ENCODE results near the gene TXNL4A.

TXNL4A gene

DNA sequence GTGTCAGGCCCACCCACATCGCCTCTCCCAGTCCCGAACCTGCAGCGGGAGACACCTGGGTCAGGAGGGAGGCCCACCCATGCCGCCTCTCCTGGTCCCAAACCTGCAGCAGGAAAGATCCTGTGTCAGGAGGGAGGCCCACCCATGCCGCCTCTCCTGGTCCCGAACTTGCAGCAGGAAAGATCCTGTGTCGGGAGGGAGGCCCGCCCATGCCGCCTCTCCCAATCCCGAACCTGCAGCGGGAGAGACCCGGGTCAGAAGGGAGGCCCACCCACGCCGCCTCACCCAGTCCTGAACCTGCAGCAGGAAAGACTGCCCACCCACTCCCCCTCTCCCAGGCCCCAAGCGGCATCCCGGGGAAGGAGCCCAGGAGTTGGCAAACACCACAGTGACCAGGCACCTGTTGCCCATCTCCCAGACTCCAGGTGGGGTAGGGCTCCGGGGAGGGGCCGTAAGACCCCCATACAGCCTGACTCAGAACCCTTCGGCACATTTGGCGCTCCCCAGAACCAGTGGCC, 44.7 kb downstream of the TXNL4A start:
- TF ChIP-seq POLR2AphosphoS5 (IDR thresholded peaks at IDR 0.05; ENCODE audit: low read depth, low read length): no peak
- TF ChIP-seq, protein P1, sequence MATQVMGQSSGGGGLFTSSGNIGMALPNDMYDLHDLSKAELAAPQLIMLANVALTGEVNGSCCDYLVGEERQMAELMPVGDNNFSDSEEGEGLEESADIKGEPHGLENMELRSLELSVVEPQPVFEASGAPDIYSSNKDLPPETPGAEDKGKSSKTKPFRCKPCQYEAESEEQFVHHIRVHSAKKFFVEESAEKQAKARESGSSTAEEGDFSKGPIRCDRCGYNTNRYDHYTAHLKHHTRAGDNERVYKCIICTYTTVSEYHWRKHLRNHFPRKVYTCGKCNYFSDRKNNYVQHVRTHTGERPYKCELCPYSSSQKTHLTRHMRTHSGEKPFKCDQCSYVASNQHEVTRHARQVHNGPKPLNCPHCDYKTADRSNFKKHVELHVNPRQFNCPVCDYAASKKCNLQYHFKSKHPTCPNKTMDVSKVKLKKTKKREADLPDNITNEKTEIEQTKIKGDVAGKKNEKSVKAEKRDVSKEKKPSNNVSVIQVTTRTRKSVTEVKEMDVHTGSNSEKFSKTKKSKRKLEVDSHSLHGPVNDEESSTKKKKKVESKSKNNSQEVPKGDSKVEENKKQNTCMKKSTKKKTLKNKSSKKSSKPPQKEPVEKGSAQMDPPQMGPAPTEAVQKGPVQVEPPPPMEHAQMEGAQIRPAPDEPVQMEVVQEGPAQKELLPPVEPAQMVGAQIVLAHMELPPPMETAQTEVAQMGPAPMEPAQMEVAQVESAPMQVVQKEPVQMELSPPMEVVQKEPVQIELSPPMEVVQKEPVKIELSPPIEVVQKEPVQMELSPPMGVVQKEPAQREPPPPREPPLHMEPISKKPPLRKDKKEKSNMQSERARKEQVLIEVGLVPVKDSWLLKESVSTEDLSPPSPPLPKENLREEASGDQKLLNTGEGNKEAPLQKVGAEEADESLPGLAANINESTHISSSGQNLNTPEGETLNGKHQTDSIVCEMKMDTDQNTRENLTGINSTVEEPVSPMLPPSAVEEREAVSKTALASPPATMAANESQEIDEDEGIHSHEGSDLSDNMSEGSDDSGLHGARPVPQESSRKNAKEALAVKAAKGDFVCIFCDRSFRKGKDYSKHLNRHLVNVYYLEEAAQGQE (IDR thresholded peaks at IDR 0.05; ENCODE audit: insufficient read depth in 1 of 2, low read depth in 2 of 2, low read length in 2 of 2): no peak
- no peak for TF ChIP-seq SIN3A (IDR thresholded peaks at IDR 0.05; ENCODE audit: borderline replicate concordance, insufficient read depth, low read length)
- TF ChIP-seq TAF1 (IDR thresholded peaks at IDR 0.05; ENCODE audit: borderline replicate concordance, insufficient read depth, low read length): no peak
- no peak for TF ChIP-seq FOXP2 (optimal IDR thresholded peaks at IDR 0.05; ENCODE audit: borderline replicate concordance, extremely low read depth, extremely low read length, insufficient read depth)

DNA sequence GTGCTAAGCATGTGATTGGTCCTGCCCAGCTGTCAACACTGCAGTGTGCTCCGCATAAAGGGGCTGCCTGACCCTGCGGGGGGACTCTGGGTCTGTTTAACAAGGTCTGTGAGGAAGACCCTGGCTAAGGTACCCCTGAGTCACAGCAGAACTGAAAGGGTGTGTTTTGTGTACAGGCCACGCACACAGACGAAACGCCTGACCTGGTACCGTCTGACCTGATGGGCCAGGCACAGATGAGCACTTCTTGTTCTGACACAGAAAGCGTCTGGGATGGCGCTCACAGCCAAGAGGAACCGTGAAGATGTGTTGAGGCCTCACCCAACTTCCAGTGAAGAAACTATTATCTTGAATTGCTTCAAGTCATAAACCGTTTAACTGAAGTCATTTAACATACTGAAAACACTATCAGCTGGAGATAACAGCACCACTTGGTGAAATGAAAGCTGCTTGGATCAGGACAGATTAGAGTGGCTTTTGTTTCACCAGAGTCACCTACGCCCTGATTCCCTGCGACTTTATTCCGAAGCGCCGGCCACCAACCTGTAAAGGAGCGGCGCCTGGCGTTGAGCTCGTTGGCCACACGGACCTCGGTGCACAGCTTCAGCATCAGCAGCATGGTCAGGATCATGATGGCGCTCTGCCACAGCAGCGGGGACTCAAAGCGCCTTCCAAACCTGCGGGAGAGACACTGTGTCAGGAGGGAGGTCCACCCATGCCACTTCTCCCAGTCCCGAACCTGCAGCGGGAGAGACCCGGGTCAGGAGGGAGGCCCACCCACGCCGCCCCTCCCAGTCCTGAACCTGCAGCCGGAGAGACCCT, 45.4 kb downstream of the TXNL4A start:
- TF ChIP-seq FOXP2 (optimal IDR thresholded peaks at IDR 0.05; ENCODE audit: borderline replicate concordance, extremely low read depth, extremely low read length, insufficient read depth) (no peak), TAF1 (IDR thresholded peaks at IDR 0.05; ENCODE audit: borderline replicate concordance, insufficient read depth, low read length) (no peak)
- TF ChIP-seq, protein P1 (IDR thresholded peaks at IDR 0.05; ENCODE audit: insufficient read depth in 1 of 2, low read depth in 2 of 2, low read length in 2 of 2): no peak

DNA sequence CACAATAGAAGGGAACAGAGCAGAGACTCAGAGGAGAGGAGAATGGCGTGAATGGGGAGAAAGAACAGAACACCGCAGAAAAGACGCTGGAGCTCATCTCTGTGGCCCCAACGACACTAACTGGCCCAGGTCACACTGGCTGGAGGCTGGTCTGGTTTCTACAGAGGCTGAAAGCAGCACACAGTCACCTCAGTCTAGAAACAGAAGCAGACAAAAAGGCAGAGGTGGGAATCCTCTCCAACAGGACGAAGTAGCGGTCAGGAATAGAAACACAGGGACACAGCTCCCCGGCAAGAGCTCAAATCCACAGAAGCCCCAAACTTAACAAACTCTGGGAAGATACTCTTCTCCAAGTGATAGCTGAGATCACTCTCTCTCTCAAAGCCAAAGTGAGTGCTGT, 46.2 kb downstream of the TXNL4A start:
- TF ChIP-seq POLR2AphosphoS5 (IDR thresholded peaks at IDR 0.05; ENCODE audit: low read depth, low read length) (no peak), TAF1 (IDR thresholded peaks at IDR 0.05; ENCODE audit: borderline replicate concordance, insufficient read depth, low read length) (no peak)
- TF ChIP-seq, protein P1 (IDR thresholded peaks at IDR 0.05; ENCODE audit: insufficient read depth in 1 of 2, low read depth in 2 of 2, low read length in 2 of 2): no peak

GRCh38 chr18:79941473-79942119, 46.8 kb downstream of the TXNL4A start:
- TF ChIP-seq SIN3A (IDR thresholded peaks at IDR 0.05; ENCODE audit: borderline replicate concordance, insufficient read depth, low read length) (no peak), TAF1 (IDR thresholded peaks at IDR 0.05; ENCODE audit: borderline replicate concordance, insufficient read depth, low read length) (no peak), POLR2AphosphoS5 (IDR thresholded peaks at IDR 0.05; ENCODE audit: low read depth, low read length) (no peak), FOXP2 (optimal IDR thresholded peaks at IDR 0.05; ENCODE audit: borderline replicate concordance, extremely low read depth, extremely low read length, insufficient read depth) (no peak)
- TF ChIP-seq, protein P1 (IDR thresholded peaks at IDR 0.05; ENCODE audit: insufficient read depth in 1 of 2, low read depth in 2 of 2, low read length in 2 of 2): no peak

All from PFSK-1 (cell line).